HG03520 (cell line): ENCODE data around the gene TEX48.

Experiments used
- ATAC-seq: cut with Tn5 transposase; IDR thresholded peaks from one replicate; pipeline ENCODE4 v1.9.1; 2021; ENCODE audit warnings: mild to moderate bottlenecking, moderate library complexity; ENCODE audit not compliant: unreplicated experiment

The TEX48 gene

GRCh38 chr9:114624677-114625076 is 57.3 kb downstream of the TEX48 start:
- ATAC-seq, result no peak

DNA sequence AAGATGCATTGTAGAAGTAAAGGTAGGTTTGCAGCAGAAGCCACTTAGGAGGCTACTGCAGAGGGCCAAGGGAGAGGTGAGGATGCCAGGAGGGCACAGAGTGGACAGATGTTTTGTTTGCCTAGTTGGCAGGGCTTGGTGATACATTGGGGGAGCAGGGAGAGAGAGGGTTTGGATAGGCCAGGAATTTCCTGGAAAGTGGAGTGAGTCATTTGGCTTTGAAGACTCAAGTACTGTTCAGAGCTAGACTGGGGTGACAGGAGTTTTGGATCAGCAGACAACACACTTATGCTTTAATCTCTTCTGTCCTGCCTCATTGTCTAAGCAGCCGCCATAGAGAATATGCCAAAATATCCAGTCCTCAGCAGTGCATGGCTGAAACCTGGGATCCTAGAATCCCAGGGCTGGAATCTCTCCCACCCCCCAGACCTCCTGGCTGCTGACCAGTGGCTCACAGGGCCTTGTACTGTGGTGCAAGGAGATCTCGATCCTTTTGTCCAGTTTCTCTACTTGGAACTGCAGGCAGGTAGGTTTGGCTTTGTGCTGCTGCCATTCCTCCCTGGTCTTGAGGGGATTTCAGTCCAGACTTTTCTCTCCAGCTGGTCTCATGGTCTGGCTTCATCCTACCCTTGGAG is 59.9 kb downstream of the TEX48 start:
- ATAC-seq, result no peak

DNA sequence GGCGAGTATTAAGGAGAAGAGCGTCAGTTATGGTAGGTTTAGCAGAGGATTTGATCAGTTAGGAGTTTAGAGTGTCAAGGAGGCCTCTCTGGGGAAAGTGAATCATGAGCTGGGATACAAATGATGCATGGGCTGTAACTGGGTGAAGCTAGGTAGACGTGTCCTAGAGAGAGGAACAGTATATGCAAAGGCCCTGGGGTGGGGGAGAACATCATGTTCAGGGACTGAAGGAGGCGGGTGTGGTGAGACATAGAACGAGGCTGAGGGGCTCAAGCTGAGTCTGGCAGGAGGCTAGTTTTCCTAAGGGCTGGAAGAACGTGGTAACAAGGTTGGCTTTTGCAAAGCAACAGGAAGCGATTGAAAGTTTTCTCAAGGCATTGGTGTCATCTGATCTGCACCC is 60.4 kb downstream of the TEX48 start:
- no peak for ATAC-seq

GRCh38 chr9:114619191-114619761 is 62.7 kb downstream of the TEX48 start:
- peak; percentile 36 for ATAC-seq

DNA sequence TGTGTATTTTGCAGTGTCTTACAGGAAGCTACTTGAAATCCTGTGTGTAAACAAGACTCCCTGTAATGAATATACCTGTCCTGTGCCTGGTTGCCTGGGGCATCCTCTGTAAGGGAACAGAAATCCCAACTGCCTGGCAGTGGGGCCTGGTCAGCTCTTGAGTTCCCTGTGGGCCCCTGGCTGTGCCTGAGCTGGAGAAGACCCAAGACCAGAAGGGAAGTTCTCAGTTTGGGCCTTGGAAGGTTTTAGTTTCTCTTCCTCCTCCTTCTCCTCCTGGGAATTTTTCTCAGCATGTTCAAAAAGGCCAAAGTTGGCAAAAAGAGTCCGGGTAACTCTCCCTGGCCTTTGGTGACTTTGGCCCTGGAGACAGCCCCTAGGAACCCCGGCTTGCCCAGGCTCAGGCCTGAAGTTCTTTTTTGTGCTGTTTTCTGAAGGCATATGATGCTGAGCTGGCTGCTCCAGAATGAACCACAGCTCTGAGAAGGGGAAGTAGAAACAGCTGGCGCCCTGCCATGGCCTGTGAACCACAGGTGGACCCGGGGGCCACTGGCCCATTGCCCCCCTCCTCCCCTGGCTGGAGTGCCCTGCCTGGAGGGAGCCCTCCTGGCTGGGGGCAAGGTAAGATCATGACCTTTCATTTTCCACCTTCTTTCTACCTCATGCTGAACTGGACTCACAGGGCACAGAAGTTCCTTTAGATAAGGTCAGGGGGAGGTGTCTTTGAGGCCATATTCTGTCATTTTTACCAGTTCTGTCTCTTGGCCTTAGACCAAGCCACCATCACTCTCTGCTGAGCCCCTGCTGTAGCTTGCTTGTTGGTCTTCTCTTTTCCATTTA is 65.1 kb downstream of the TEX48 start:
- ATAC-seq, result peak; percentile 66
